Heart left ventricle (tissue), 16 donors: ENCODE results near the gene RAC3. TPM values are rescaled to one million over a fixed set of nuclear protein-coding genes. Genes with fewer than 3 reads are reported as not detected.

Experiments
- ATAC-seq, 4 donors: fragments of 200-7000 bp; cut with Tn5 transposase; one replicate each; pipeline ENCODE4 v1.9.1; 2020 to 2022; ENCODE audit warnings: moderate library complexity in 4 of 4, mild to moderate bottlenecking in 3 of 4, moderate number of reproducible peaks in 1 of 4
- DNase-seq, 5 donors: peaks; one replicate each; pipeline ENCODE4 v3.0.0-alpha.2; 2020
- H3K27ac ChIP-seq, 12 donors: fragments of 200-600 bp; sonication (generic) in 4 of 12; one replicate each; pipeline versions ENCODE4 v1.5.0 to v1.8.0; 2016 to 2022; ENCODE audit warnings: mild to moderate bottlenecking in 2 of 12
- H3K27me3 ChIP-seq, 9 donors: fragments of 200-600 bp; sonication (generic) in 2 of 9; one replicate each; pipeline versions ENCODE4 v1.5.1 to v1.8.0; 2016 to 2022; ENCODE audit warnings: mild to moderate bottlenecking in 3 of 9
- H3K36me3 ChIP-seq, 9 donors: fragments of 200-600 bp; sonication (generic) in 2 of 9; one replicate each; pipeline versions ENCODE4 v1.5.0 to v1.8.0; 2018 to 2022; ENCODE audit warnings: mild to moderate bottlenecking in 2 of 9
- H3K4me1 ChIP-seq, 12 donors: fragments of 200-600 bp; sonication (generic) in 4 of 12; one replicate each; pipeline versions ENCODE4 v1.5.0 to v1.8.0; 2016 to 2022; ENCODE audit warnings: mild to moderate bottlenecking in 3 of 12
- H3K4me3 ChIP-seq, 12 donors: fragments of 200-600 bp; sonication (generic) in 4 of 12; one replicate each; pipeline versions ENCODE4 v1.5.0 to v1.8.0; 2017 to 2022; ENCODE audit warnings: mild to moderate bottlenecking in 9 of 12, moderate library complexity in 4 of 12
- H3K9me3 ChIP-seq, 12 donors: fragments of 200-600 bp; sonication (generic) in 4 of 12; one replicate each; pipeline versions ENCODE4 v1.5.0 to v1.8.0; 2016 to 2022; ENCODE audit warnings: mild to moderate bottlenecking in 1 of 12
- CTCF ChIP-seq, 12 donors: fragments of 200-600 bp; sonication (generic) in 4 of 12; IDR thresholded peaks; one replicate each; pipeline versions ENCODE4 v1.5.0 to v1.8.0; 2018 to 2022; ENCODE audit warnings: antibody characterized with exemption in 12 of 12, mild to moderate bottlenecking in 5 of 12
- POLR2A ChIP-seq, 2 donors: fragments of 450-650 bp; IDR thresholded peaks; one replicate each; pipeline ENCODE4 v1.6.1; 2017; ENCODE audit warnings: antibody characterized with exemption in 2 of 2, mild to moderate bottlenecking in 2 of 2, moderate library complexity in 2 of 2
- WGBS, 4 donors: extraction: QIAGEN DNeasy Blood & Tissue Kit in 2 of 4; methylation state at CpG; one replicate each; pipeline versions ENCODE4 v1.1.5 to v1.1.7; 2013 to 2018; 5-methylcytosine and 5-hydroxymethylcytosine counted together
- intact Hi-C, 10 donors: fragments of 100-400 bp; cut with DNase I; formaldehyde crosslinking; loops; one replicate each; pipeline versions ENCODE4 v1.11.1 to v1.14.2; 2022
- polyA plus RNA-seq, 2 donors: library from polyadenylated mRNA; stranded (reverse); fragments of 200-250 nt; gene quantifications; one replicate each; pipeline ENCODE4 v1.2.3, GENCODE V29; 2013
- total RNA-seq, 9 donors: library from RNA; depleted of rRNA in 2 of 9; stranded (reverse); fragments of >200 nt in 2 of 9; fragmentation: NEBNext Ultra II Directional in 3 of 9; extraction: Animal tissue kit (Norgen Biotek cat#: 25700) in 3 of 9; gene quantifications; one replicate each; pipeline versions ENCODE4 v1.1.0 to v1.2.4, GENCODE V29; 2016 to 2023
- donor health status: ischemic (EF 13 %, LVEDD 7.1; RV severe dilation, severe dysfunction).
- donor health status: healthy with polysubstance abuse.
- donor health status: DM: no; HTN: yes; CAD: no.
- donor health status: DM: no; HTN: no; CAD: no.
- donor health status: ischemic (EF 25% LVEDD 6.9; RV normal size, moderate dysfunction).
- donor health status: ischemic (EF 25% LVEDD 5.7; RV mildly dilated, moderate dysfunction).
- donor health status: healthy.
- donor health status: DM: yes; HTN: yes; CAD: no.
- donor health status: ischemic (EF 35%, LVEDD 5.7; RV mildly dilated, moderate dysfunction).
- donor health status: nonischemic (EF 11% LVEDD 7.7; RV severe dilation, severe dysfunction).
- donor health status: DM: yes; HTN: yes; CAD: no.
- donor health status: PGD.
- donor health status: ischemic (EF 29% LVEDD 5.4; RV normal size, mild dysfunction).
- donor health status: nonischemic (EF 23%, LVEDD 6.1; RV moderate dilation, normal function).

RAC3 gene
- total and polyA plus RNA-seq, 11 donors: 0.76 to 2.6 (median 1.5) TPM

- 88 to 92% (median 90%) methylated on average over 21 of the region's 21 CpGs for WGBS, 4 donors
- TF ChIP-seq CTCF (IDR thresholded peaks at IDR 0.05) (no peak), POLR2A (IDR thresholded peaks at IDR 0.05) (no peak)
- Histone ChIP-seq H3K27me3 (no peaks in the 10 kb centered on the region), H3K4me1 (peaks cover 0 to 20% (median 10%) of the 10 kb centered on the region in 12 donors), H3K4me3 (no peak overlapping the region), H3K27ac (no peak overlapping the region), H3K36me3 (peaks cover 0 to 35% (median 8%) of the 10 kb centered on the region in 9 donors), H3K9me3 (no peaks in the 10 kb centered on the region)
- no peak for DNase-seq
- intact Hi-C loops: loop anchor here in 1 of 10 donors (1.0 kb wide), 1 partner anchor 26 kb away; no protein-coding TSS in a partner anchor
- ATAC-seq: no peak
These were observed 15.4 kb downstream of the RAC3 start for GRCh38 chr17:82046903-82047302.

- no peaks in the 10 kb centered on the region for H3K9me3 ChIP-seq
- intact Hi-C loops: no loop called here
- TF ChIP-seq CTCF (IDR thresholded peaks at IDR 0.05): no peak
- TF ChIP-seq POLR2A (IDR thresholded peaks at IDR 0.05): no peak
- no peak overlapping the region for H3K27ac ChIP-seq
- no peak overlapping the region for H3K4me3 ChIP-seq
- H3K36me3 ChIP-seq: peaks cover 0 to 35% (median 8%) of the 10 kb centered on the region in 9 donors
- WGBS, 4 donors: 90 to 96% (median 91%) methylated on average over 24 of the region's 24 CpGs
- peaks cover 1 to 22% (median 12%) of the 10 kb centered on the region in 12 donors for H3K4me1 ChIP-seq
- peak in 1 of 5 donors; percentile 16 for DNase-seq
- no peak for ATAC-seq
- H3K27me3 ChIP-seq: no peaks in the 10 kb centered on the region
These were observed 15.9 kb downstream of the RAC3 start for GRCh38 chr17:82047379-82047778.

GRCh38 chr17:82047914-82048570 is 16.6 kb downstream of the RAC3 start:
- no peaks in the 10 kb centered on the region for H3K9me3 ChIP-seq
- TF ChIP-seq CTCF (IDR thresholded peaks at IDR 0.05): no peak
- no peak for TF ChIP-seq POLR2A (IDR thresholded peaks at IDR 0.05)
- H3K4me3 ChIP-seq: no peak overlapping the region
- peaks cover 0 to 35% (median 8%) of the 10 kb centered on the region in 9 donors for H3K36me3 ChIP-seq
- H3K4me1 ChIP-seq: peaks cover 3 to 29% (median 18%) of the 10 kb centered on the region in 12 donors
- ATAC-seq (no peak), DNase-seq (peak in 2 of 5 donors; percentile 17 to 58)
- H3K27ac ChIP-seq: no peak overlapping the region
- intact Hi-C loops: no loop called here
- WGBS, 4 donors: 89 to 93% (median 92%) methylated on average over 11 to 25 of the region's 25 CpGs
- H3K27me3 ChIP-seq: no peaks in the 10 kb centered on the region

GRCh38 chr17:82048571-82048971 is 17.1 kb downstream of the RAC3 start:
- WGBS, 4 donors: 86 to 92% (median 91%) methylated on average over 20 of the region's 20 CpGs
- Histone ChIP-seq H3K4me1 (peaks cover 3 to 34% (median 23%) of the 10 kb centered on the region in 12 donors), H3K36me3 (peaks cover 0 to 37% (median 8%) of the 10 kb centered on the region in 9 donors), H3K27me3 (no peaks in the 10 kb centered on the region), H3K9me3 (no peaks in the 10 kb centered on the region), H3K27ac (no peak overlapping the region), H3K4me3 (no peak overlapping the region)
- DNase-seq (peak in 2 of 5 donors; percentile 17 to 51), ATAC-seq (no peak)
- TF ChIP-seq POLR2A (IDR thresholded peaks at IDR 0.05): no peak
- TF ChIP-seq CTCF (IDR thresholded peaks at IDR 0.05): no peak
- intact Hi-C loops: no loop called here
